Ishikawa (cell line): ENCODE measurements around the gene DLEU7.

Source experiments
- CEBPB ChIP-seq: IDR thresholded peaks from 2 replicates; pipeline ENCODE4 v1.6.1; 2012
- CREB1 ChIP-seq: IDR thresholded peaks from 2 replicates; pipeline ENCODE4 v1.6.1; 2012; ENCODE audit warnings: low read depth
- EGR1 ChIP-seq: IDR thresholded peaks from 2 replicates; pipeline ENCODE4 v1.6.1; 2012
- EP300 ChIP-seq: IDR thresholded peaks from 2 replicates; pipeline ENCODE4 v1.6.1; 2012; ENCODE audit warnings: borderline replicate concordance
- FOXM1 ChIP-seq: IDR thresholded peaks from 2 replicates; pipeline ENCODE4 v1.6.1; 2012; ENCODE audit warnings: low read depth, borderline replicate concordance
- NFIC ChIP-seq: IDR thresholded peaks from 2 replicates; pipeline ENCODE4 v1.6.1; 2012
- RAD21 ChIP-seq: IDR thresholded peaks from 2 replicates; pipeline ENCODE4 v1.6.1; 2012; ENCODE audit warnings: low read depth
- REST ChIP-seq: IDR thresholded peaks from 2 replicates; pipeline ENCODE4 v1.6.1; 2012; ENCODE audit warnings: low read depth, mild to moderate bottlenecking
- TAF1 ChIP-seq: IDR thresholded peaks from 2 replicates; pipeline ENCODE4 v1.6.1; 2012; ENCODE audit warnings: low read depth, mild to moderate bottlenecking
- TCF12 ChIP-seq: IDR thresholded peaks from 2 replicates; pipeline ENCODE4 v1.6.1; 2012; ENCODE audit warnings: low read depth
- TEAD4 ChIP-seq: IDR thresholded peaks from 2 replicates; pipeline ENCODE4 v1.6.1; 2012
- YY1 ChIP-seq: IDR thresholded peaks from 2 replicates; pipeline ENCODE4 v1.6.1; 2012; ENCODE audit warnings: low read depth
- ZBTB7A ChIP-seq: IDR thresholded peaks from 2 replicates; pipeline ENCODE4 v1.6.1; 2012; ENCODE audit warnings: low read depth
- TF ChIP-seq, protein P1 (sequence below): IDR thresholded peaks from 2 replicates; pipeline ENCODE4 v1.6.1; 2012
- TF ChIP-seq, protein P2 (sequence below): IDR thresholded peaks from 2 replicates; pipeline ENCODE4 v1.6.1; 2012

DLEU7 gene

GRCh38 chr13:50810468-50810867 lies 33.0 kb downstream of the DLEU7 start:
- TF ChIP-seq CREB1 (no peak), FOXM1 (no peak), NFIC (no peak), REST (no peak), RAD21 (no peak), EP300 (no peak), TAF1 (no peak), YY1 (no peak), TEAD4 (no peak), CEBPB (no peak), ZBTB7A (no peak), EGR1 (no peak), TCF12 (no peak)
- TF ChIP-seq, protein P1, sequence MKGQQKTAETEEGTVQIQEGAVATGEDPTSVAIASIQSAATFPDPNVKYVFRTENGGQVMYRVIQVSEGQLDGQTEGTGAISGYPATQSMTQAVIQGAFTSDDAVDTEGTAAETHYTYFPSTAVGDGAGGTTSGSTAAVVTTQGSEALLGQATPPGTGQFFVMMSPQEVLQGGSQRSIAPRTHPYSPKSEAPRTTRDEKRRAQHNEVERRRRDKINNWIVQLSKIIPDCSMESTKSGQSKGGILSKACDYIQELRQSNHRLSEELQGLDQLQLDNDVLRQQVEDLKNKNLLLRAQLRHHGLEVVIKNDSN: no peak
- TF ChIP-seq, protein P2, sequence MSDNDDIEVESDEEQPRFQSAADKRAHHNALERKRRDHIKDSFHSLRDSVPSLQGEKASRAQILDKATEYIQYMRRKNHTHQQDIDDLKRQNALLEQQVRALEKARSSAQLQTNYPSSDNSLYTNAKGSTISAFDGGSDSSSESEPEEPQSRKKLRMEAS: no peak

- TF ChIP-seq RAD21 (no peak), TEAD4 (no peak), YY1 (no peak), CEBPB (no peak), ZBTB7A (no peak), NFIC (no peak)
Measured at GRCh38 chr13:50809133-50810090, 34.1 kb downstream of the DLEU7 start.

DNA sequence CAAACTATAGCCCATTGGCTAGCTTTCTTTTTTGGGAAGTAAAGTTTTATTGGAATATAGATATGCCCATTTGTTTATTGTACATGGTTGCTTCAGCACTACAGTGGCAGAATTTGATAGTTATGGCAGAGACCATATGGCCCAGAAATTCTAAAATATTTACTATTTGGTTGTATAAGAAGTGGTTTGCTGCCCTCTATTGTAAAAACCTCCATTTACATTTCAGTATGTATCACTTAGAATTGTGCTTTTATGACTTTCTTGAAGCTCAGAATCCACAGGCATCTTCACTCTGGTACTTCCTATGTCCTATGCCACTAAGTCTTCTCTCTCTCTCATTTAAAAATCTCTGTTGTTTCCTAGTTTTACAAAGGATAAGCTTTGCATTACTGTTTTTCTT lies 37.7 kb downstream of the DLEU7 start:
- TF ChIP-seq RAD21 (peak; percentile 32; the same call in 1 of the 2 replicates), EP300 (no peak)

DNA sequence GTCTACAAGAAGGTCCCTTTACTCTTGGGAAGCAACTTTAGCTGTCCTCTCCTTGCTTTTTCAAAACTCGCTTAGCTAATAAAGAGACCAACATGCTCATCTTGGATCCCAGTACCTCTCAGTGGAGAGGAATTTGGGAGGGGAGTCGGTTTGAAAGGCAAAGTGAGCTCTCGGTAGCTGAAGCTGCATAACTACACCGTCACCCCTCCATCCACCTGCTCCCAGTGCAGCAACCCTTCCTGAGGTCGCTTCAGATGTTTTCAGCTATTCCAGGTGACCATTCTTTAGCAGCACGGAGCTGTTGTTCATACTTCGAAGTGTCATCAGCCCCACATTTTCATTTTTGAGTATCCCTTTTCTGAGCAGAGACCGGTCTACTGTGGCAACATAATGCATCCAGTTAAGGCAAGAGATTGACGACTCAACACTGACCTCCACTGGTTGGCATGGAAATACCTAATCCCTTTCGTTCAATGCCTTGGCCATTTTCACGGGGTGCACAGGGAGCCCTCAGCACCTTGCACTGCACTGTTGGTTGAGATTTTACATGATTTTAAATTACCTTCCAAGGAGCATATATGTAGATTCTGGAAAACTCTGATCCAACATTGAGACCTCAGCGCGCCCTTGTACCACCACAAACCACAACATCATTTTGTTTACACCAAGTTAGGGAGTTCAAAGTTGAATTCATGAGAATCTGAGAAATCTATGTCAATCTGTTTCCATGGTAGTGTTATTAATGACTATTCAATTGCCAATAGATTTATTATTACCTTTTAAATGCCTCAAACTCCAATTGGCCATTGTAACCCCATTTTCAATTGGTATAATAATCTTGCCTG lies 42.2 kb downstream of the DLEU7 start:
- no peak for TF ChIP-seq CEBPB
- peak; percentile 90 for TF ChIP-seq RAD21
- TF ChIP-seq TEAD4: 0 out of 2 replicates have a peak, but pooled peaks have one; percentile 13

DNA sequence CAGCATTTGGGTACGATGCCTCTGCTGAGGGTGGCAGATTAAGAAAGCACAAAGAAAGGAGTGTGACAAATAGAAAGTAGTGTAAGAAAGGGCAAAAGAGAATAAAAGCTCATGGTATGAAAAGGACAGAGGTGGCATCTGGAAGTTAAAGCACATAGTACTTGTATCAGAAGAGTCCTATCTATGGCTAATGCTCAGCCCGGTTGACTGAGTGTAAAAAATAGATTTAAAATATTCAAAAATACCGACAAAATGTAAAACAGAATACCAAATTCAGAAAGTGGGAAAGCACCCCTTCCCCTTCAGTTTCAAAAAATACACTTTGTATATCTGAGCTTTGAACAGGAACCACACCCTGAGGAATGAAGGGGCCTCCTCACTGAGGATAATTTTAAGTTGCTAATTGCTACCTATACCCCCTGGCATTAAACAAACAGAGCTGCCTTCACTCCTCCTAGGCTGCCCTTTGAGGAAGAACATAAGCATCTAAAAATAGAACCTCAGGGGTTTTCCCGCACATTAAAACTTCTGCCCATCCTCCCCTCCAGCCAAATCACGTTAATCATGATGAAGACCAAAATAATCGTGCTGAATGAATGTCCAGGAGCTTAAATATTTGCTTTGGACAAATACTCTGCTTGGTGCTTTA lies 43.3 kb downstream of the DLEU7 start:
- TF ChIP-seq ZBTB7A (no peak), CREB1 (no peak), TCF12 (no peak), RAD21 (no peak), EGR1 (no peak), REST (no peak), TEAD4 (no peak), TAF1 (no peak), EP300 (no peak), YY1 (no peak), CEBPB (no peak), FOXM1 (no peak), NFIC (no peak)
- TF ChIP-seq, protein P1: no peak
- TF ChIP-seq, protein P2: no peak
